CD4-positive, alpha-beta T cell treated with Interleukin-15 for 4 hours (primary cell): ENCODE results near the gene IFITM5.

Experiments
- DNase-seq: peaks from one replicate; pipeline ENCODE4 v3.0.0-alpha.2; 2020; ENCODE audit warnings: low spot score

The IFITM5 gene

GRCh38 chr11:283405-284104, 15.8 kb downstream of the IFITM5 start:
- no peak for DNase-seq

GRCh38 chr11:282630-283360, 16.5 kb downstream of the IFITM5 start:
- no peak for DNase-seq

GRCh38 chr11:282171-282570, 17.2 kb downstream of the IFITM5 start:
- no peak for DNase-seq

- DNase-seq: no peak
Observed at GRCh38 chr11:281486-282161, 17.7 kb downstream of the IFITM5 start.

- peak; percentile 20 for DNase-seq
Observed at GRCh38 chr11:280706-281485, 18.4 kb downstream of the IFITM5 start.

GRCh38 chr11:279966-280705, 19.2 kb downstream of the IFITM5 start:
- DNase-seq: peak; percentile 27

- no peak for DNase-seq
Observed at GRCh38 chr11:279040-279965, 20.0 kb downstream of the IFITM5 start.

- no peak for DNase-seq
Observed at GRCh38 chr11:278001-278951, 21.1 kb downstream of the IFITM5 start, which contains the start of gene NLRP6. NLRP6 (plus strand) TSS chr11:278407; CDS start chr11:278570, 163 bp downstream.

GRCh38 chr11:276219-276618, 23.1 kb downstream of the IFITM5 start:
- no peak for DNase-seq

GRCh38 chr11:272931-273198, 26.5 kb downstream of the IFITM5 start:
- no peak for DNase-seq

GRCh38 chr11:272195-272930, 27.0 kb downstream of the IFITM5 start:
- DNase-seq: no peak

GRCh38 chr11:271319-271715, 28.0 kb downstream of the IFITM5 start:
- DNase-seq: no peak

- DNase-seq: no peak
Observed at GRCh38 chr11:270451-271318, 28.6 kb downstream of the IFITM5 start.

- peak; percentile 59 for DNase-seq
Observed at GRCh38 chr11:269146-269890, 30.0 kb downstream of the IFITM5 start.

GRCh38 chr11:268716-269145, 30.6 kb downstream of the IFITM5 start:
- peak; percentile 46 for DNase-seq

GRCh38 chr11:267491-267994, 31.8 kb downstream of the IFITM5 start:
- peak; percentile 41 for DNase-seq
